Kidney (tissue), 14 donors: ENCODE measurements around the gene KCNK5. TPM values are rescaled to one million over a fixed set of nuclear protein-coding genes. Genes with fewer than 3 reads are reported as not detected.
A peak's percentile ranks its signal among the peaks of the same experiment; 100 is the strongest.

Source experiments
- DNase-seq, 5 donors: peaks; one replicate each; pipeline ENCODE4 v3.0.0-alpha.2; 2013 to 2020
- FAIRE-seq: peaks from 2 replicates; lab custom pipeline; 2012; peaks lifted over from hg19 to GRCh38; lab: Jason Lieb, UNC
- H3K27ac ChIP-seq, 2 donors: one replicate each; pipeline ENCODE4 v1.7.0; 2013; ENCODE audit warnings: low read depth in 2 of 2, low read length in 2 of 2, inconsistent platforms in 1 of 2
- H3K27me3 ChIP-seq: one replicate; pipeline ENCODE4 v1.7.1; 2013; ENCODE audit warnings: low read length, inconsistent platforms; ENCODE audit not compliant: control insufficient read depth, insufficient read depth
- H3K36me3 ChIP-seq, 3 donors: one replicate each; pipeline versions ENCODE4 v1.7.0 to v1.7.1; 2013; ENCODE audit warnings: low read length in 3 of 3, control low read depth in 1 of 3, inconsistent platforms in 1 of 3; ENCODE audit not compliant: insufficient read depth in 3 of 3, control insufficient read depth in 2 of 3
- H3K4me1 ChIP-seq, 3 donors: one replicate each; pipeline versions ENCODE4 v1.7.0 to v1.7.1; 2013; ENCODE audit warnings: low read length in 3 of 3, inconsistent platforms in 1 of 3, low read depth in 1 of 3; ENCODE audit not compliant: control insufficient read depth in 2 of 3, insufficient read depth in 2 of 3
- H3K4me3 ChIP-seq, 3 donors: one replicate each; pipeline versions ENCODE4 v1.7.0 to v1.8.1; 2013; ENCODE audit warnings: low read length in 3 of 3, control low read depth in 1 of 3, inconsistent platforms in 1 of 3
- H3K9ac ChIP-seq, 3 donors: one replicate each; pipeline versions ENCODE4 v1.7.0 to v1.7.1; 2013; ENCODE audit warnings: low read length in 3 of 3, control low read depth in 1 of 3, inconsistent platforms in 1 of 3
- H3K9me3 ChIP-seq, 3 donors: one replicate each; pipeline versions ENCODE4 v1.7.0 to v1.7.1; 2013; ENCODE audit warnings: low read length in 3 of 3, control low read depth in 1 of 3, inconsistent platforms in 1 of 3; ENCODE audit not compliant: control insufficient read depth in 2 of 3, insufficient read depth in 1 of 3
- intact Hi-C: fragments of 100-400 bp; cut with DNase I; formaldehyde crosslinking; loops from one replicate; pipeline ENCODE4 v1.11.1; 2022
- polyA plus RNA-seq: library from polyadenylated mRNA; stranded (reverse); fragments of 350-450 nt; fragmentation: Illumina TruSeq; extraction: RNeasy Lipid Tissue Mini Kit (QIAGEN cat#74804); gene quantifications from one replicate; pipeline ENCODE4 v1.2.3, GENCODE V29; 2014; ENCODE audit warnings: low read depth, low replicate concordance; ENCODE audit not compliant: insufficient read depth
- total RNA-seq: library from RNA; stranded (reverse); fragmentation: NEBNext Ultra II Directional; extraction: Animal tissue kit (Norgen Biotek cat#: 25700); gene quantifications from one replicate; pipeline ENCODE4 v1.2.1, GENCODE V29; 2021
- TF ChIP-seq, protein P1 (sequence below): IDR thresholded peaks from 3 replicates; pipeline ENCODE4 v1.5.1; 2012; ENCODE audit warnings: mild to moderate bottlenecking, moderate library complexity, borderline replicate concordance; ENCODE audit not compliant: insufficient read depth; ENCODE audit errors: extremely low read depth
- donor health status: control.
- donor health status: control.
- donor health status: control.
- donor health status: control.
- donor health status: control.
- donor health status: DM: yes; HTN: yes; CAD: no.
- donor health status: Normal renal cell carcinoma (clear cell type).

KCNK5 gene
- total and polyA plus RNA-seq, 2 donors from 2014 or later = 48.4 to 77.0 TPM

DNA sequence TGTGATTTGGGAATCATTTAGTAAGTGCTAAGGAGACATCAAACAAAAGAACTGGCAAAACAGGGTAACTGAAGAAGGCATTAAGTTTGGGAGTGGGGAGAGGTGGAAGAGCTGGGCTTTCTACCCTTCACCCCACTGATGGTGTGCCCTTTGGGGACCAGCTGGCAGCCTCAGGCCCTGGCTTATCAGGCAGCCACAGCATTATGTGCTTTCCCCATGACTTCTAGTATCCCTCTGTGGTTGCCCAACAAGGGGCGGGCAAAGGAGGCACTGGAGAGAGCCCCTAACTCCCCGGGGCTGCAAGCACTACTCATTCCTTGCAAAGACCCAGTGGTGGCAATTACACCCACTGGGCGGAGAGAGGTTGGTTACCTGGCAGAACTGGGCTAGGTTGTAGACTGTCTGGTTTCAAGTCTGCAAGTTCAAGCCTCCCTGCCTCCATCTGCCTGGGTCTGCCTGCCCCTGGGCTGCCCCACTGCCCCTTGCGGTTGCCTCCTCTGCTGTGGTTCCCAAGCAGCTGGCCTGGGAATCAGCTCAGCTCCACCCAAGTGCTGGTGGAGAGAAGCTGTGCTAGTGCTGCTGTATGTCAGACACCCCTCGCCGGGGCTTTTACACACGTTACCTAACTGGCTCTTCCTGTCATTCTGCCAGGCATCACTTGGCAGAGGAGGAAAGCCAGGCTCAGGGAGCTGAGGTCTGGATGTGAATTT, 29.9 kb downstream of the KCNK5 start:
- peaks cover 0 to 48% (median 26%) of the 10 kb centered on the region in 3 donors for H3K4me1 ChIP-seq
- H3K4me3 ChIP-seq = no peak overlapping the region
- H3K27ac ChIP-seq = no peak overlapping the region
- intact Hi-C loops = no loop called here
- no peaks in the 10 kb centered on the region for H3K9me3 ChIP-seq
- FAIRE-seq = no peak
- H3K9ac ChIP-seq = no peak overlapping the region
- DNase-seq = peak in 1 of 5 donors; percentile 48
- H3K36me3 ChIP-seq = peaks cover 2 to 27% (median 13%) of the 10 kb centered on the region in 3 donors
- H3K27me3 ChIP-seq = no peaks in the 10 kb centered on the region
- TF ChIP-seq, protein P1, sequence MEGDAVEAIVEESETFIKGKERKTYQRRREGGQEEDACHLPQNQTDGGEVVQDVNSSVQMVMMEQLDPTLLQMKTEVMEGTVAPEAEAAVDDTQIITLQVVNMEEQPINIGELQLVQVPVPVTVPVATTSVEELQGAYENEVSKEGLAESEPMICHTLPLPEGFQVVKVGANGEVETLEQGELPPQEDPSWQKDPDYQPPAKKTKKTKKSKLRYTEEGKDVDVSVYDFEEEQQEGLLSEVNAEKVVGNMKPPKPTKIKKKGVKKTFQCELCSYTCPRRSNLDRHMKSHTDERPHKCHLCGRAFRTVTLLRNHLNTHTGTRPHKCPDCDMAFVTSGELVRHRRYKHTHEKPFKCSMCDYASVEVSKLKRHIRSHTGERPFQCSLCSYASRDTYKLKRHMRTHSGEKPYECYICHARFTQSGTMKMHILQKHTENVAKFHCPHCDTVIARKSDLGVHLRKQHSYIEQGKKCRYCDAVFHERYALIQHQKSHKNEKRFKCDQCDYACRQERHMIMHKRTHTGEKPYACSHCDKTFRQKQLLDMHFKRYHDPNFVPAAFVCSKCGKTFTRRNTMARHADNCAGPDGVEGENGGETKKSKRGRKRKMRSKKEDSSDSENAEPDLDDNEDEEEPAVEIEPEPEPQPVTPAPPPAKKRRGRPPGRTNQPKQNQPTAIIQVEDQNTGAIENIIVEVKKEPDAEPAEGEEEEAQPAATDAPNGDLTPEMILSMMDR = no peak

DNA sequence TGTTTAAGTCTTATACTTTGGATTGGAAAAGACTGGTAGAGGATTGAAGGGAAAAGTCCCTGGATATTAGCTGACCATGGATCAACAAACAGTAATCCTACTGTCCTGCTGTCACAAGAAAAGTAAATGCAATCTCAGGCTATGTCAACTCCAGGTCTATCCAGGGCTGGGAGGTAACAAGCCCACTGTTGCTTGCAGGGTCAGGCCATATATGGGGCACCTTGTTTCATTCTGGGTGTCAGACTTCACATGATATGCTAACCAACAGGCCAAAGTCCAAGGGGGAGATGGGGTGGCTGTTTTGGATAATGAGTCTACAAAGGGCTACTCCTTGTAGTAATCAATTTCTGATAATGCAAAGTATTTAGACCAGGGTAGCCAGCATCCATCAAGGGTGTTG, 30.7 kb downstream of the KCNK5 start:
- H3K4me1 ChIP-seq = peaks cover 0 to 43% (median 24%) of the 10 kb centered on the region in 3 donors

DNA sequence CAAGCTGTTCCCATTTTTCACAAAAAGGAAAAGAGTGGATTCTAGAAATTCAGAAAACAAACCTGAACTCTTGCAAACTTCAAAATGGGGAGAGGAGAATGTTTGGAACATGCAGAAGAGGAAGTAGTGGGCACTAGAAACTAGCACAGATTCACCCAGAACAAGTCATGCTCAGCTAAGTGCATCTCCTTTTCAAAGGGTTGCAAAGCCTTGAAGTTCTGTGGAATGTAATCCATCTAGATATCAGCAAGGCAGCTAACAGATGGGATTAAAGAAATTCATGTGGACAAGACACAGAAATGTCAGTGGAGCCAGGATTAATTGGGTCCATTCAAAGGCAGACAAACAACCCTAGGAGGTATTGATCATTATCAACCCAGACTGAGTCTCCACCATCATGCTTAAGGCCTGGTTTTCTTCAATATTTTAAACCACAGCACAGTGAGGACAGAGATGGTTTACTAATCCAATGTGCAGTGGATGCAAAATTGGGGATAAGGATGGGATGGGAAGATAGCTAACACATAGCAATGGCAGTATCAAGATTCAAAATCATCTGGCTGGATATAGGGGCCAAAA, 31.3 kb downstream of the KCNK5 start:
- Histone ChIP-seq H3K9me3 (no peaks in the 10 kb centered on the region), H3K4me3 (no peak overlapping the region), H3K9ac (no peak overlapping the region), H3K27ac (no peak overlapping the region), H3K4me1 (peaks cover 0 to 39% (median 21%) of the 10 kb centered on the region in 3 donors), H3K27me3 (no peaks in the 10 kb centered on the region), H3K36me3 (peaks cover 2 to 28% (median 20%) of the 10 kb centered on the region in 3 donors)
- DNase-seq = no peak
- FAIRE-seq = no peak
- TF ChIP-seq, protein P1 = no peak
- intact Hi-C loops = no loop called here

More for the DNA sequence above, 30.7 kb downstream of the KCNK5 start:
- intact Hi-C loops = no loop called here
- Histone ChIP-seq H3K4me3 (no peak overlapping the region), H3K9ac (no peak overlapping the region), H3K9me3 (no peaks in the 10 kb centered on the region), H3K27ac (no peak overlapping the region), H3K27me3 (no peaks in the 10 kb centered on the region), H3K36me3 (peaks cover 2 to 28% (median 20%) of the 10 kb centered on the region in 3 donors)
- TF ChIP-seq, protein P1 = no peak
- DNase-seq (no peak), FAIRE-seq (no peak)
